ENCODE data around the gene RPTN. TPM values are rescaled to one million over a fixed set of nuclear protein-coding genes. Genes with fewer than 3 reads are reported as not detected.

RPTN gene
- total RNA-seq, 4 donors from 2014 or later, result not detected

DNA sequence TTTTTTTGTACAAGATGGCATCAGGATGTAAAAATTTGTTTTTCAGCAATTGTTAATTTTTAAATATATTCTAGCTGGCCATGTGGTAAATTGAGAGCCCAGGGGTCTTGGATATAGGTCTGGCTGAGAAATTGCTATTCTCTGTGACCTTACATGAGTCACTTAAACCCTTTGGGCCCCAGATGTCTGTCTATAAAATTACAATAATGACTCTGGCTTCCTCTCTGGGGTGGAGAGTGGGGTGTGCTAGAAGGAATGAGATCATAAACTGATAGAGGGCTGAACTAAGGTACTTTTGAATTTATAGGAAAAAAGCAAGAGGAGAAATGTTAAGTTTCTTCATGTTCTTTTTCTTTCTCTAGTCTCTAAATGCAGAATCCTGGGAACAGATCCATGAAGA lies 31.4 kb downstream of the RPTN start:
- Histone ChIP-seq H3K9me3 (peaks cover 0 to 7% (median 3%) of the 10 kb centered on the region in 4 donors), H3K27me3 (peaks cover 0 to 48% (median 0%) of the 10 kb centered on the region in 4 donors), H3K27ac (replicated peaks in 1 of 4) (no peak overlapping the region), H3K4me1 (no peaks in the 10 kb centered on the region), H3K4me3 (no peak overlapping the region), H3K36me3 (no peaks in the 10 kb centered on the region)
- DNase-seq (ENCODE audit: extremely low spot score), result no peak
- intact Hi-C loops (cut with DNase I), result no loop called here
- TF ChIP-seq, protein P1, sequence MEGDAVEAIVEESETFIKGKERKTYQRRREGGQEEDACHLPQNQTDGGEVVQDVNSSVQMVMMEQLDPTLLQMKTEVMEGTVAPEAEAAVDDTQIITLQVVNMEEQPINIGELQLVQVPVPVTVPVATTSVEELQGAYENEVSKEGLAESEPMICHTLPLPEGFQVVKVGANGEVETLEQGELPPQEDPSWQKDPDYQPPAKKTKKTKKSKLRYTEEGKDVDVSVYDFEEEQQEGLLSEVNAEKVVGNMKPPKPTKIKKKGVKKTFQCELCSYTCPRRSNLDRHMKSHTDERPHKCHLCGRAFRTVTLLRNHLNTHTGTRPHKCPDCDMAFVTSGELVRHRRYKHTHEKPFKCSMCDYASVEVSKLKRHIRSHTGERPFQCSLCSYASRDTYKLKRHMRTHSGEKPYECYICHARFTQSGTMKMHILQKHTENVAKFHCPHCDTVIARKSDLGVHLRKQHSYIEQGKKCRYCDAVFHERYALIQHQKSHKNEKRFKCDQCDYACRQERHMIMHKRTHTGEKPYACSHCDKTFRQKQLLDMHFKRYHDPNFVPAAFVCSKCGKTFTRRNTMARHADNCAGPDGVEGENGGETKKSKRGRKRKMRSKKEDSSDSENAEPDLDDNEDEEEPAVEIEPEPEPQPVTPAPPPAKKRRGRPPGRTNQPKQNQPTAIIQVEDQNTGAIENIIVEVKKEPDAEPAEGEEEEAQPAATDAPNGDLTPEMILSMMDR (IDR thresholded peaks at IDR 0.05), result no peak
- TF ChIP-seq POLR2AphosphoS5 (IDR thresholded peaks at IDR 0.05), result no peak
- TF ChIP-seq EP300 (IDR thresholded peaks at IDR 0.05), result no peak
- TF ChIP-seq POLR2A (IDR thresholded peaks at IDR 0.05; ENCODE audit: low read depth), result no peak

DNA sequence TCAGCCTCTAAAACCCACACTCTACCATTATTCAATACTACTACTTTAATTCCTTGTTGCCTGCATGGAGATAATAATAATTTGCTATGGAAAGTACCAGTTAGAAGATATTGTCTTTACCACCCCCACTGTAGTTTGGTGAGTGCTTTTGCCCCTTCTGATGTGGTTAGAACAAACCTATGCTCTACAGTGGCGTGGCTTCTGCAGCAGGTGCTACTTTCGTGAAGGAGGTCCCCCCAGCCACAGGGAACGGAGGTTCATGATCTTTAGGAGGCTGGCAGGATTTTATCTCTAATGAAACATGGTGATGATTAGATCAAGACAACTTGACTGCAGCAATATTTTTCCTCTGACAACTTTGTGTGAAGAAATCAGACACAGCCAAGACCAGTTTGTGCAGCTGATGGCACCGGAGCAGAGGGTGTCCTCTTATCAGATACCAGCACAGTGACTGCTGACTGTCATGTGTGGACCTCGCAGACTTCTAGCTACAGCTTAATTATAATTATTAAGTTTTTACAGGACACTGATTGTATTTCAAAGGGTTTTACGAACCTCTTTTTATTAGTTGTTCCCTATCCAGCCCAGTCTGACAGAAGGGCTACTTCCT lies 33.1 kb downstream of the RPTN start:
- no peak overlapping the region for H3K27ac ChIP-seq (replicated peaks in 1 of 4)
- no peak for TF ChIP-seq EP300 (IDR thresholded peaks at IDR 0.05)
- intact Hi-C loops (cut with DNase I), result no loop called here
- WGBS, result 84% methylated on average over 6 of the region's 6 CpGs
- no peaks in the 10 kb centered on the region for H3K9me3 ChIP-seq
- no peak for DNase-seq (ENCODE audit: extremely low spot score)
- H3K4me1 ChIP-seq, result no peaks in the 10 kb centered on the region
- peaks cover 0 to 41% (median 0%) of the 10 kb centered on the region in 4 donors for H3K27me3 ChIP-seq
- no peak overlapping the region for H3K4me3 ChIP-seq
- H3K36me3 ChIP-seq, result no peaks in the 10 kb centered on the region

DNA sequence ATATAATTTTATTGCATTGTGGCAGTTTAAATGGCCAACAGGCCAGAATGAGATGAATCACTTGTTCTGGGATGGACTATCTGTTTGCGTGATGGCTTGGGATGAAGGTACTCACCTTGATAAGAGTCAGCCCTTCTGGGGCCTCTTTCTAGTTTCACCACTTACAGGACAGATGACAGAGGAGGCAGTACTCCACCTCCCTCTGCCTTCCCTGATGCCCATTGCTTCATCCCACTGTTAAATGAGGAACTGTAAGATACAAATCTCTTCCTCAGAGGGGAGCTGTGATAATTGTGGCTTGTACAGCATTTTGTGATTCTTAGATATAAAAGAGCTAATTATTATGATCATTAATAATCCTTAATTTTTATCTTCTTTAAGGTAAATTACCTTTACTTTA lies 40.1 kb downstream of the RPTN start:
- intact Hi-C loops (cut with DNase I), result no loop called here
- no peak overlapping the region for H3K27ac ChIP-seq (replicated peaks in 1 of 4)
- 75% methylated on average over 1 of the region's 1 CpG for WGBS
- DNase-seq (ENCODE audit: extremely low spot score), result no peak
- no peak for TF ChIP-seq POLR2A (IDR thresholded peaks at IDR 0.05; ENCODE audit: low read depth)
- no peak for TF ChIP-seq EP300 (IDR thresholded peaks at IDR 0.05)
- no peak for TF ChIP-seq POLR2AphosphoS5 (IDR thresholded peaks at IDR 0.05)
- TF ChIP-seq, protein P1 (IDR thresholded peaks at IDR 0.05), result no peak
- H3K4me1 ChIP-seq, result no peaks in the 10 kb centered on the region
- H3K27me3 ChIP-seq, result peaks cover 0 to 35% (median 7%) of the 10 kb centered on the region in 4 donors
- H3K9me3 ChIP-seq, result no peaks in the 10 kb centered on the region
- no peak overlapping the region for H3K4me3 ChIP-seq
- no peaks in the 10 kb centered on the region for H3K36me3 ChIP-seq

DNA sequence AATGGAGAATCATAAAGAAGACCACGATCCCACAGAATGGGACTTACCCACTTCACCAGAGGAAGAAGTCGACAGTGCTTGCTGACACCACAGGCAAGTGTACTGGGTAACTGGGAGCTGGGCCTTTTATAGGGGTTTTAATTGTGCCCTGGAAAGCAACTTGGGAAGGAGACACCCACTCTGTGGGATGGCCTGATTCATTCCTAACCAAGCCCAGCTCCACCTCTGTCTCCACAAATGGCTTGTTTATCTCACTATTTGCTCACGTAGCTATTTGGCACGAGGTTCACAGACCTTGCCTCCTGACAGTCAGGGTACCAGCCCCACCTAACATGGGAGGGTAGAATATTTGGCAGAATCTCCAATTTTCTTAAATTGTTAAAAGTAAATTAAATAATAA lies 43.7 kb downstream of the RPTN start, which contains the start of gene TCHH:
TCHH (minus strand) TSS at position 101 of the 400 bp plus-strand sequence. CDS start 1,364 bp downstream, outside the sequence.
- Histone ChIP-seq H3K9me3 (no peaks in the 10 kb centered on the region), H3K36me3 (no peaks in the 10 kb centered on the region), H3K27me3 (peaks cover 0 to 70% (median 37%) of the 10 kb centered on the region in 4 donors), H3K27ac (replicated peaks in 1 of 4) (no peak within 1 kb of the TSS), H3K4me3 (no peak within 1 kb of the TSS), H3K4me1 (peaks cover 25 to 27% (median 26%) of the 10 kb centered on the region in 4 donors)
- TF ChIP-seq POLR2A (IDR thresholded peaks at IDR 0.05; ENCODE audit: low read depth) (no peak), EP300 (IDR thresholded peaks at IDR 0.05) (no peak), POLR2AphosphoS5 (IDR thresholded peaks at IDR 0.05) (no peak)
- TF ChIP-seq, protein P1 (IDR thresholded peaks at IDR 0.05), result no peak
- 65% methylated on average over 4 of the region's 4 CpGs for WGBS
- intact Hi-C loops (cut with DNase I), result no loop called here
- DNase-seq (ENCODE audit: extremely low spot score), result no peak

DNA sequence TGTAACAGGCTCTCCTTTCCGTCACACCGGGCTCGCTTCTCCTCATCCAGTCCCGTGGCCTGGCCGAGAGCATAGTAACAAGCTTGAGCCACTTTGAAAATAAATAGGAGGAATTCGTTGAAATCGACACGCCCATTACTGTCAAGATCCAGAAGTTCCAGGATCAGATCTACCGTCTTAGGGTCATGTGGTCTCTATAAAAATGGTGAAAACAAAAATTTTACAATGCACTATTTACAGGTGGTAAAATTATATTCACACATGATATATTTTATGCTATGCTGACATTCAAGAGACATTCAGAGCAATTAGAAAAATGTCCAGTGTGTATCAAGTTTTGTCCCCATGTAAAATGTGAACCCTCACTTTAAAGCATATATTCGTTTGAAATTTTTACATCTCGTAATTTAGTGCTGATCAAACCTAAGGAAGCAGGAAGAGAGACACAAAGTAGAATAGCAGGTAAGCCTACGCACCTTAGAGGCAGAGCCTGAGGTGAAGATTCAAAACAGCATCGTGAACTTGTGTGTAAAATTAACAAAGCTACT lies 46.1 kb downstream of the RPTN start:
- Histone ChIP-seq H3K27ac (replicated peaks in 1 of 4) (no peak overlapping the region), H3K27me3 (peaks cover 0 to 94% (median 55%) of the 10 kb centered on the region in 4 donors), H3K36me3 (no peaks in the 10 kb centered on the region), H3K4me3 (peak overlapping the region in 2 of 4 donors; percentile 52 to 58), H3K4me1 (peaks cover 38 to 50% (median 50%) of the 10 kb centered on the region in 4 donors), H3K9me3 (peaks cover 0 to 13% (median 11%) of the 10 kb centered on the region in 4 donors)
- TF ChIP-seq EP300 (IDR thresholded peaks at IDR 0.05) (no peak), POLR2AphosphoS5 (IDR thresholded peaks at IDR 0.05) (no peak), POLR2A (IDR thresholded peaks at IDR 0.05; ENCODE audit: low read depth) (no peak)
- TF ChIP-seq, protein P1 (IDR thresholded peaks at IDR 0.05), result no peak
- DNase-seq (ENCODE audit: extremely low spot score), result no peak
- intact Hi-C loops (cut with DNase I), result no loop called here
- 26% methylated on average over 13 of the region's 13 CpGs for WGBS
